ENCODE measurements around the gene CCDC88C. TPM values are rescaled to one million over a fixed set of nuclear protein-coding genes. Genes with fewer than 3 reads are reported as not detected.
"Not testable (repeated sequence)": the region's sequence is repeated elsewhere in the genome, so short reads cannot be mapped to it uniquely, and the experiment has no call there.

The CCDC88C gene
- total RNA-seq, 4 donors from 2014 or later = 3.2 to 32.7 (median 11.0) TPM

DNA sequence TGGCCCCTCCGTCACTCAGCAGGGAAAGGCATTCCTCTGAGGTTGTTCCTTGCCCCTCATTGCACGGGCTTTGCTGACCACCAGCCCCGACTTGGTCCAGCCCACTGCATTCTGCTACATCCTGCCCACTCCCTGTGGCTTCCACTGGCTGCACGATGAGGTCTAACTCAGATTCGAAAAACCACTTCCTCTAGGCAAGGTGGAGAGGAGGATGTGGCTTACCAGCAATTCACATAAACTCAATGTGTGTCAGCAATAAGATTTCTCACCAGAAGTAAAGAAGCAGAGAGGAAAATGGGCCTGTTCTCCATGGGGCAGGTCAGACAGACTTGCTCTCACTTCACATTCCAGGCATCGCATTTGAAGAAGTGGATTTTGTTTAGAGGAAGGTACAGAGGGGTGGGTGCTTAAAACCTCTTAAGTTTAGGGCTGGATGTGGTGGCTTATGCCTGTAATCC is 187.8 kb downstream of the CCDC88C start:
- Histone ChIP-seq H3K27me3 (no peaks in the 10 kb centered on the region), H3K4me1 (no peaks in the 10 kb centered on the region), H3K9me3 (peaks cover 0 to 3% of the 10 kb centered on the region in 2 donors), H3K27ac (no peak overlapping the region), H3K36me3 (no peaks in the 10 kb centered on the region), H3K4me3 (no peak overlapping the region)
- intact Hi-C loops (cut with DNase I; ENCODE audit: low total_unique reads) = no loop called here
- TF ChIP-seq, protein P1, sequence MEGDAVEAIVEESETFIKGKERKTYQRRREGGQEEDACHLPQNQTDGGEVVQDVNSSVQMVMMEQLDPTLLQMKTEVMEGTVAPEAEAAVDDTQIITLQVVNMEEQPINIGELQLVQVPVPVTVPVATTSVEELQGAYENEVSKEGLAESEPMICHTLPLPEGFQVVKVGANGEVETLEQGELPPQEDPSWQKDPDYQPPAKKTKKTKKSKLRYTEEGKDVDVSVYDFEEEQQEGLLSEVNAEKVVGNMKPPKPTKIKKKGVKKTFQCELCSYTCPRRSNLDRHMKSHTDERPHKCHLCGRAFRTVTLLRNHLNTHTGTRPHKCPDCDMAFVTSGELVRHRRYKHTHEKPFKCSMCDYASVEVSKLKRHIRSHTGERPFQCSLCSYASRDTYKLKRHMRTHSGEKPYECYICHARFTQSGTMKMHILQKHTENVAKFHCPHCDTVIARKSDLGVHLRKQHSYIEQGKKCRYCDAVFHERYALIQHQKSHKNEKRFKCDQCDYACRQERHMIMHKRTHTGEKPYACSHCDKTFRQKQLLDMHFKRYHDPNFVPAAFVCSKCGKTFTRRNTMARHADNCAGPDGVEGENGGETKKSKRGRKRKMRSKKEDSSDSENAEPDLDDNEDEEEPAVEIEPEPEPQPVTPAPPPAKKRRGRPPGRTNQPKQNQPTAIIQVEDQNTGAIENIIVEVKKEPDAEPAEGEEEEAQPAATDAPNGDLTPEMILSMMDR (IDR thresholded peaks at IDR 0.05) = no peak
- TF ChIP-seq POLR2A (IDR thresholded peaks at IDR 0.05) = no peak
- no peak for DNase-seq

DNA sequence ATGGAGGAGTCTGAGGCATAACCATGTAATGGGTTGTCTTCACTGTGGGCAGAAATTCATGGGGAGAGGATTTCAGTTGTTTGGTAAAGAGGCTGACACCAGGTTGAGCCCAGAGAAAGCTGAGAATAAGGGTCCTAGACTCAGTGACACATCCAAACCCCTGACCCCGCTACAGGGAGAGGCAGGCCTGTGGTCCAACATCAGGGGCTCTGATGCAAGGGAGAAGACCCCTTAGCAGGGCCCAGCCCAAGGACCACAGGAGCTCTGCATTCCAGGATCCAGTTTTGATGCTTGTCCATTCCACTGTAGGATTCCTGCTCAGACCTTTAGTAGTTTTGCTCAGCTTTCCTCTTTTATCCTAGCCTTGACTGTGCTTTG is 188.6 kb downstream of the CCDC88C start:
- Histone ChIP-seq H3K27me3 (no peaks in the 10 kb centered on the region), H3K9me3 (peaks cover 0 to 3% of the 10 kb centered on the region in 2 donors), H3K4me1 (no peaks in the 10 kb centered on the region), H3K4me3 (no peak overlapping the region), H3K27ac (no peak overlapping the region), H3K36me3 (no peaks in the 10 kb centered on the region)
- TF ChIP-seq POLR2A (IDR thresholded peaks at IDR 0.05) = no peak
- intact Hi-C loops (cut with DNase I; ENCODE audit: low total_unique reads) = no loop called here
- DNase-seq = no peak

DNA sequence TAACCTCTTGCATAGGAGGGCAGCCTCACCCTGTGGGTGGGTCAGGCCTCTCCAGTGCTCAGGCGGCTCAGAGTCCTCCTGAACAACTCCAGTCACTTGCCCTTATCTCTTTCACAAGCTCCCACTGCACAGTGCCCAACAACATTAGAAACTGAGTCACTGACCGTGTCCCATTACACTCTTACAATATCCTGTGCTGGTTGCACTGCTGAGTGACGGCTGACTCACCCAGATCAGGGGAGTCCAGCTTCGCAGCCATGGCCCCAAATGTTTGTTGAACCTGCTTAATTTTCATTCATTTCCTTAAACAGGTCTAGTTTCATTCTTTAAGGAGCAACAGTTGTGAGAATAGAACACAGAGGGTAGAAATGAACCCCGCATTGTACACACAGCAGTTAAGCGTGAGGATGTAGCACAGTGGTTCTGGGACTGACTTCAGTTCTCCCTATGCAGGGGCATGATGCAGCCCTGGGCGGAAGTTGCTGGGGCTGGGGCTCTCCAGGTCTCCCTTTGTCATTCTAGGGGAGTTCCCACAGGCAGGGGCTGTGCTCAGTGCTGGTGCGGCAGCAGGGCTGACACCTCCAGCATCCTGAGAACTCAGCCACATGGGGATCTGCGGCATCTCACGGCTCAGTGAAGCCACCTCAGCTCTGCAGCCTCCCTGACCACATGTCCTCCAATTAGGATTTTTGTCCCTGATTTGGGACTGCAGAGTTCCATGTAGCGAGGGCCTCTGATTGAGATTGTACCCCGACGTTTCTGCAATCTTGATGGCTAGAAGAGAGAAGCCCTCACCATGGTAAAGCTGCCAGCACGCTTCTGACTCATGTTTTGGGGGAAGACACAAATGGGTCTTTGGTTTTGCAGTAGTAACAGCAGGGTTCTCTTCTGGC is 189.3 kb downstream of the CCDC88C start:
- peaks cover 0 to 3% of the 10 kb centered on the region in 2 donors for H3K9me3 ChIP-seq
- no peak for DNase-seq
- no peaks in the 10 kb centered on the region for H3K27me3 ChIP-seq
- no peaks in the 10 kb centered on the region for H3K4me1 ChIP-seq
- no peak overlapping the region for H3K4me3 ChIP-seq
- no peaks in the 10 kb centered on the region for H3K36me3 ChIP-seq
- intact Hi-C loops (cut with DNase I; ENCODE audit: low total_unique reads) = no loop called here
- TF ChIP-seq, protein P1 (IDR thresholded peaks at IDR 0.05) = no peak
- no peak for TF ChIP-seq POLR2A (IDR thresholded peaks at IDR 0.05)
- no peak overlapping the region for H3K27ac ChIP-seq

DNA sequence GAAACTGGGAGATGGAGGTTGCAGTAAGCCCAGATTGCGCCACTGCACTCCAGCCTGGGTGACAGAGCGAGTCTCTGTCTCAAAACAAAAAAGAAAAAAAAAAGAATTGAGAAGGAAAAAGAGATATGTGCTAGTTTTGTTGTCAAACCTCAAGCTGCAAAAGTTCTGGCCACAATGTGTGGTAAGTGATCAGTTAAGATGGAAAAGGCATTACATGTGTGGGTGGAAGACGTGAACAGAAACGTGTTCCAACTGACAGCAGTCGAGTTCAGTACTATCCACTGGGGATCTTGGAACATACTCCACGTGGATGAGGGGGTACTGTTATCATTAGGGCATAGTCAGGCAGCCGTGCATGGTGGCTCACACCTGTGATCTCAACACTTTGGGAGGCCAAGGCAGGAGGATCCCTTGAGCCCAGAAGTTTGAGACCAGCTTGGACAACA is 190.4 kb downstream of the CCDC88C start:
- Histone ChIP-seq H3K4me3 (no peak overlapping the region), H3K4me1 (no peaks in the 10 kb centered on the region), H3K27me3 (no peaks in the 10 kb centered on the region), H3K9me3 (peaks cover 0 to 3% of the 10 kb centered on the region in 2 donors), H3K27ac (no peak overlapping the region), H3K36me3 (no peaks in the 10 kb centered on the region)
- TF ChIP-seq POLR2A (IDR thresholded peaks at IDR 0.05) = no peak
- TF ChIP-seq, protein P1 (IDR thresholded peaks at IDR 0.05) = no peak
- intact Hi-C loops (cut with DNase I; ENCODE audit: low total_unique reads) = no loop called here
- no peak for DNase-seq

DNA sequence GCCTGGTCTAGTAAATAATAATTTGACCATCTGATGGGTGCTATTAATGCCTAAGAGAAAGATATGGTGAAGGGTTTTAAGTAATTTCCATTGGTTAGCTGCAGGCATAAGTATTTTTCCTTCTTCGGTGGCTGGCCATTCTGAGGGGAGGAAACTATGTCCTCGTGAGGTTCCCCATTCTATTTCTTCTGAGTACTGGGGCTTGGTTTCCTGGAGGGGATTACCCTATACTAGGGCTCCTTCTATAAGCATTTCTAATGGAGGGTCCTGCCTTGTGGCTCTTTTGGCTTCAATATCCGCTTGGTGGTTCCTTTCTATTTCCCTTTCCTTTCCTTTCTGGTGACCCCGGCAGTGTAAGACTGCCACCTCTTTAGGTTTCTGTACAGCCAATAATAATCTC is 191.3 kb downstream of the CCDC88C start:
- H3K9me3 ChIP-seq; H3K4me3 ChIP-seq; H3K36me3 ChIP-seq; H3K27ac ChIP-seq; H3K4me1 ChIP-seq; H3K27me3 ChIP-seq; intact Hi-C loops (cut with DNase I; ENCODE audit: low total_unique reads); DNase-seq: not testable (repeated sequence)

DNA sequence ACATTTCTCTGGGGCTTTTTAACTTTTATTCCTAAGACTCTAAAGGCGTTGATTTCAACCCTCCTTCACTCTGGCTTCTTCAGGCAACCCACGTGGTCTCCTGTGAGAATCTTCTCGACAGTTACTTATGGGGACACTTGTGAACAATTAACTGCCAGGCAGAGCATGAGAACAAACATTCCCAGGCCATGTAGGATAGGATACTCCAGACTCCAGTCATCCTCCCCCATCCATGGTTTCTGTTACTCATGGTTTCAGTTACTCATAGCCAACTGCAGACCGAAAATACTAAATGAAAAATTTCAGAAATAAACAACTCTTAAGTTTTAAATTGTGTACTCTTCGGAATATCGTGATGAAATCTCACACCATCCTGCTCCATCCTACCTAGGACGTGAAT is 192.6 kb downstream of the CCDC88C start:
- H3K4me3 ChIP-seq = no peak overlapping the region
- no peaks in the 10 kb centered on the region for H3K36me3 ChIP-seq
- intact Hi-C loops (cut with DNase I; ENCODE audit: low total_unique reads) = no loop called here
- no peak for DNase-seq
- TF ChIP-seq, protein P1 (IDR thresholded peaks at IDR 0.05) = no peak
- no peak for TF ChIP-seq POLR2A (IDR thresholded peaks at IDR 0.05)
- no peaks in the 10 kb centered on the region for H3K4me1 ChIP-seq
- no peaks in the 10 kb centered on the region for H3K27me3 ChIP-seq
- H3K9me3 ChIP-seq = no peaks in the 10 kb centered on the region
- H3K27ac ChIP-seq = no peak overlapping the region
